GM18870 (cell line): Measurements from ENCODE around the gene KIAA1755.
"Not testable (repeated sequence)": the region's sequence is repeated elsewhere in the genome, so short reads cannot be mapped to it uniquely, and the experiment has no call there.

ENCODE experiments used
- ATAC-seq: cut with Tn5 transposase; IDR thresholded peaks from one replicate; pipeline ENCODE4 v1.9.1; 2021; ENCODE audit warnings: moderate library complexity; ENCODE audit not compliant: unreplicated experiment

KIAA1755 gene

DNA sequence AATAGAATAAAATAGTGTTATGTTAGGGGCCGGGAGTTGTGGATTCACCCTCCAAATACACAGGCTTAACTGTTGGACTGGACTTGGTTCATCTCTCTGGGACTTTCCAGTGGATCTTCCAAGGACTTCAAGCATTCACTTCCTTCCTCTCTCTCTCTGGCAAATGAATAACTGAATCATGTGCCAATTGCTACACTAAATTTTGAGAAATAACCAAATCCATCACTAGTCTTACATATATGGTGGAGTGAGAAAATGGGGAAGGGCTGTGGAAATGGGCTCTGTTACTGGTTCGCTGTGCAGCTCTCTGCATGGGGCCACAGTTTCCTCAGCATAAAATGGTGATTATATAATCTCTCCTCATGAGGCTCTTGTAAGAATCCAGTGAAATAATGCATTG, 6.8 kb upstream of the KIAA1755 start:
- no peak for ATAC-seq

DNA sequence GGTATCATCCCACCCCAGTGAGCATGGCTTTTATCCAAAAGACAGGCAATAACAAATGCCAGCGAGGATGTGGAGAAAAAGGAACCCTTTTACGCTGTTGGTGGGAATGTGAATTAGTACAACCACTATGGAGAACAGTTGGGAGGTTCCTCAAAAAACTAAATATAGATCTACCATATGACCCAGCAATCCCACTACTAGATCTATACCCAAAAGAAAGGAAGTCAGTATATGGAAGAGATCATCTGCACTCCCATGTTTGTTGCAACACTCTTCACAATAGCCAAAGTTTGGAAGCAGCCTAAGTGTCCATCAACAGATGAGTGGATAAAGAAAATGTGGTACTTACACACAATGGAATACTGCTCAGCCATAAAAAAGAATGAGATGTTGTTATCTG, 5.9 kb upstream of the KIAA1755 start:
- no peak for ATAC-seq

DNA sequence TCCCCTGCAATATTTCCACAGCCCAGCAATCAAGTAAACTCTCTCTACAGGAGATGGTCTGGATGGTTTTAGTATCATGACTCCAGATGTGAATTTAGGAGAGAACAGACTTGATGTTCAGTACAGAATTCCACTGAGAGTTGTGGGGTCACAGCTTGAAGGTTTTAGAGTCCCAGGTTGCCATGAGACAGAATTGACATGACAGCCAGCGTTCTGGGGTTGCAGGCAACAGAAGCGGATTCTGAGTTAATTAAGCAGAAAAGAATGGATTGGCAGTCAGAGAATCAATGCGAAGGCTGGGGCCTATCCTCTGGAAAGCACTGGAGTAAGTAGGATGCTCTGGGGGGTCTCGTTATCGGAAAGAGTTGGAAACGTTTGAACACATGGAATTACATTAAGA, 2.4 kb upstream of the KIAA1755 start:
- no peak for ATAC-seq

DNA sequence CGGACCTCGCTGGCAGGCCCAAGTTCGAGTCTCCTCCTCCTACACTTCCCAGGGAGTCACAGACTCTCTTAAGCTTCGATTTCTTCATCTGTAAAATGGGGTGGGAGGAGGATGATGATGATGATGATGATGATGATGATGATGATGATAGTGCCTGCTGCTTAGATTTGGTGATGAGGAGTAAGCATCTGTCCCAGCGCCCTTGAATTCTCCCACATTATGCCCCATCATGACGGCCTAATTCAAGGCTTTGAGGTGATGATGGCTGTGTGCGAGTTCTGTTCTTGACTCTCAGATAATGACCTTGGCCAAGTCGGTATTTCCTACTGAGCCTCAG, 487 bp upstream of the KIAA1755 start:
- no peak for ATAC-seq

DNA sequence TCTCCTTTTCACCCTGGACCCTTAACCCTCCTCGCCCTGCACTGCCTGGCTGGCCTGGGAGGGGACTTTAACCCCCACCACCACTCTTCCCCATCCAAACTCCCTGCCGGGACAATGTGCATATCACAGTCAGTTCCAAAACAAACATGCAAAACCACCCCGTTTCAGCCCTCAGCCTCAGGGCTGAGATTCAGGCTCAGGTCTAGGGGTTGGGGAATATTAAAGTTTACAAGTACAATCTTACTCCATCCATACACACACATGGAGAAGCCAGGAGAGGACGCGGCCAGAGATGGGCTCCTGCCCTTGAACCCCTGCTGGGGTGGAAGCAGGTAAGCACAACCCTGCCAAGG, 534 bp downstream of the KIAA1755 start:
- ATAC-seq: no peak

DNA sequence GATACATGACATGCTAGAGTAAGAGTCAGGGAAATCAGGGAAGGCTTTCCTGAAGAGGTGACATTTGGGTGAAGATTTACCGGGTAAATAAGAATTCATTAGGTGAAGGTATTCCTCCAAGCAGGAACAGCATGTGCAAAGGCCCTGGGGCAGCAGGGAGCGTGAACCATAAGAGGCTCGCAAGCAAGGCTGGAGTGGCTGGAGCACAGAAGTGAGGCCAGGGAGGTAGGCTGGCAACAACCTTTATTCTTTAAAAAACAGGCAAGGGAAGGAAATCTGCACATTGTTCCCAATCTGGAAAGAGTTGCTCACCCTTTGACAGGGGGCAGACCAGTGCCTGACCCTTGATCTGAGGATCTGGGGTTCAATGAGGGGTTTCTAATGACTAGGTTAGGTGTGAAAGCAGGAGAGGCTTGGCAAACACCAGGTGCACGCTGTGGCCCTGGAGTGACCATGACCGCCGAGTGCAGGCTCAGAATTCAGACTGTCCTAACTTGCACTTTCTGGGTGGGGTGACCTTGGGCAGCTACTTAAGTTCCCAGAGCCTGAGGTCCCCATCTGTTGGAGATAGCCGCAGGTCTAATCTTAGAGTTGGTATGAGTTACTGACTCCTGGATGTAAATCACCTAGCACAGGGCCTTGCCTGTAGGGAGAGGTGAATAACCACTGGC, 1.9 kb downstream of the KIAA1755 start:
- ATAC-seq: no peak

DNA sequence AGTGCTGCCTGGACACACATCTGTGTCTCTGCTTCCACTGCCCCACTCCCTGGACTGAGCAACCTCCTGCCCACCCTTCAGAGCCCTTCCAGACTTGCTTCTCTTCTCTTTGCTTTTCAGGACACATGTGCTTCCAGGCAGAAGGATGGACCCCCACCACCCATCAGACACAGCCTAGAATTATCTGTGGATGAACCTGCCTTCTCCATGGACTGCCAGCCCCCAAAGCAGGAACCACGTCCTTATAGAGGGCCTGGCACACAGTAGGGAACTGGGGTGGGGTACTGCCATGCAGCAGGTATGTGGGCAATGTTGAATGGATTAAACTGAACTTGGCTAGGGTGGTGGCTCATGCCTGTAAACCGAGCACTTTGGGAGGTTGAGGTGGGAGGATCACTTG, 3.6 kb downstream of the KIAA1755 start:
- no peak for ATAC-seq

DNA sequence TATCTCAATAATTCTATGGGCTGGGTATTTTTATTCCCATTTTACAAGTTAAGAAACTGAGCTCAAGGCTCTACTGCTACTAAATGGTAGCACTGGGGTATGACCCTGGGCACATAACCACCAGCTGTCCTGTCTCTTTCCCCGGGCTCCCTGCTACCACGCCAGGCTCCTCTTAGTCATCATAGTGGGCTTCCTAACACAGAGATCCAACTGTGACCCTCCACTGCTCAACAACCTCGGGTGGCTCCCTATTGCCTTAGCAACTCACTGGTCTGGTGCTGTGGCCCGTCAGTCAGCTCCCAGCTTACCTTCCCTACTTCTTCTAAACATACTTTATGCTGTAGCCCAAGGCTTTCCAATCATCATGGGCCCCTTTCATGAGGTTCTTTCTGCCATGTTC, 4.5 kb downstream of the KIAA1755 start:
- ATAC-seq: no peak

DNA sequence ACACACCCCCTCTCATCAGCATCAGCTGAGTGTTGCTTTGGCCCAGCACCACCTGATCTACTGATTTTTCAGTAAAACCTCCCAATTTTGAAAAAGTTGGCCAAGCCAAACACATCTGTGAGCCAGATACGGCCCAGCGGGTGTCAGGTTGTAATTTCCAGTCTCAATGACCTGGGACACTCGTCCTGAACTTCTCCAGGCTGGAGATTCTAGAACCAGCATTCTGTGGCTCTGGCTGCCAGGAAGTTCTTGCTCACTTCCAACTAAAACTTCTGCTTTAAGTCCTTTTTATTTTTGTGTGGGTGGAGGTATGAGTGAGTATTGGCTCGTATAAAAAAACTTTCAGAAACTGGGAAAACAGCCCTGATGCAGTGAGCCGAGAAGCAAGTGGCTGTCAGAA, 5.1 kb downstream of the KIAA1755 start:
- ATAC-seq: no peak

DNA sequence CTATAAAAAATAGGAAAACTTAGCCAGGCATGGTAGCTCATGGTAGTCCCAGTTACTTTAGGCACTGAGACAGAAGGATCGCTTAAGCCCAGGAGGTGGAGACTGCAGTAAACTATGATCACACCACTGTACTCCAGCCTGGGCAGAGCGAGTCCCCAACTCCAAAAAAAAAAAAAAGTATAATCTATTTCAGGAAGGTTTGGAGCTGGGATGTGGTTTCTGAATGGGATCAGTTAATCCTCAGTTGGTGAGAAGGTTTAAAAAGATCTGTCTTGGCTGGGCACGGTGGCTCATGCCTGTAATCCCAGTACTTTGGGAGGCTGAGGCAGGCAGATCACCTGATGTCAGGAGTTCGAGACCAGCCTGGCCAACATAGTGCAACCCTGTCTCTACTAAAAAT, 5.9 kb downstream of the KIAA1755 start:
- ATAC-seq: not testable (repeated sequence)

DNA sequence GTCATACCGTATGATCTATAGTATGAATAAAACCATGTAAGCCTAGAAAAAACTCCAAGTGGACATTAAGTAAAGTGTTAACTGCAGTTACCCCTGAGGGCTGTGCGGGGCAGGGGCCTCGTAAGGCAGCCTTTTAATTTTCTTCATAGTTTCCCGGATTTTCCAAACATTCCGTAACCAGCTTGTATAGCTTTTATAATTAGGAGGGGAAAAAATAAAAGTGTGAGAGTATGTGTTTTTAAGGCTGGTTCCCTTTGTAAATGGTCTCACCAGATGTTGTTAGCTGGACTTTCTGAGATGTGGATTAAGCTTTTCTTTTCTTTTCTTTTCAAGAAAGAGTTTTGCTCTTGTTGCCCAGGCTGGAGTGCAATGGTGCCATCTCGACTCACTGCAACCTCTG, 7.0 kb downstream of the KIAA1755 start:
- ATAC-seq: no peak

DNA sequence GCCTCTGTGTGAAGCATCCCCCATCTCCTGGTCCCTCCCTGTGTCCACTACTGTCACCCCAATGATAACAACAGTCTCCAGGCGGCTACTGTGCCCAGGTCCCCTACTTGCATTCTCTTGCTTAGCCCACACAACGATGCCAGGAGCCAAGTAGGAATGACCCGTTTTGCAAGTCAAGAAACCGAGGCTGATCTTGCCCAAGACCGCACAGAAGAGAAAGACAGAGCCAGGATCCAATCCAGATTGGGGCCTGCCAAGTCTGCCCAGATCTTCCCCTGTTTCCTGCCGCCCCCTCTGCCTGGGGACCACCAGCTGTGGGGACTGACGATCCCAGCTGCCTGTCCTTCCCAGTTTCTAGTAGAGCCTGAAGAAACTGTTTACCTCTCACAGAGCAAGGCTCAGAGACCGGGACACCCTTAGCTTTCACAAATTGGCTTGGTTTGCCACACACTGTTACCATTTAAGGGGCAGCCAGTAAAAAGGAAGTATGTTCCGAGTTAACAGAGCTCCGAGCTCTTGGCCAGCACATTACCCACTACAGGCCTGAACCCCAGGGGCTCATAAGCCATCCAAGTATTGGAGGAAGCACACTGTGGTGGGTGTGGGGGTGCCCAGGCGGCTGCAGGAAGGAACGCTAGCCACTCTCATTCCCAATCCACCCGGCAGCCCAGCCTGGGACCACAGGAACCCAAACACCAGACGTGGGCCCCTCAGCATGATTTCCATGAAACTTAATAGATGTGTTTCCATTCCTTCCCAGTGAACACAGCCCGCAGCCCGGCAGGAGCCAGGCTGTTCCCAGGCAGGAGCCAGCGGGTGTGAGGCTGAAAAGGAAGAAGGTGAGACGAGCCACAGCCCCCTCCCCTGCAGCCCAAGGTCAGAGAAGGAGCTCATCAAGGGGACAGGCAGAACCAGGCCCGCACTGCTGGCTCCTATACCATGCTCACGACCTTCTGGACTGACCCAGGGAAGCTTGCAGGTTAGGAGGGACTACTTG, 7.9 kb downstream of the KIAA1755 start:
- ATAC-seq: no peak

DNA sequence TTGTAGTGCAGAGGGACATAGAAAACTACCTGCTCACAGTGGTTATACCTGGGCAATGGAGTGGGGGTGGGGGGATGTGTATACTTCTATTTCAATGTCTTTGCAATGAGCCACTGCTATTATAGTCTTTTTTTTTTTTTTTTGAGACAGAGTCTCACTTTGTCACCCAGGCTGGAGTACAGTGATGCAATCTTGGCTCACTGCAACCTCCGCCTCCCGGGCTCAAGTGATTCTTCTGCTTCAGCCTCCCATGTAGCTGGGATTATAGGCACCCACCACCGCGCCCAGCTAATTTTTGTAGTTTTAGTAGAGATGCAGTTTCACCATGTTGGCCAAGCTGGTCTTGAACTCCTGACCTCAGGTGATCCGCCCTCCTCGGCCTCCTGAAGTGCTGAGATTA, 9.1 kb downstream of the KIAA1755 start:
- ATAC-seq: not testable (repeated sequence)

DNA sequence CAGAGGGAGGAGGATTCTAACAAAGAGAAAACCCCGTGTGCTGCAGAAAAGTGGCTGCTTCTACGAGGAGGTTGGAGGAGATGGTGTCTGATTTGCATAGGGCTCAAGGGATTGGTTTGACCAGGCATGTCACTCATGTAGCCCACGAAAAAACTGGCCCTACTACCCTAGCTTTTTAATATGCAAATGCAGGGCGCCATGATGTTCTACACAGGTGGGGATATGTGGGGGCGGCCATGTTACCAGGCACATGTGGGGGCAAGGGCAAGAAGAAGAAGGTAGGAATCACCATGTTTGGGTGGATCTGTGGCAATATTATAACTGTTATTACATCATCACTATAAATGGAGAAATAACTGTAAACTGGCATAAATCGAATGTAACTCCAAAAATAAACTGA, 9.9 kb downstream of the KIAA1755 start:
- no peak for ATAC-seq

DNA sequence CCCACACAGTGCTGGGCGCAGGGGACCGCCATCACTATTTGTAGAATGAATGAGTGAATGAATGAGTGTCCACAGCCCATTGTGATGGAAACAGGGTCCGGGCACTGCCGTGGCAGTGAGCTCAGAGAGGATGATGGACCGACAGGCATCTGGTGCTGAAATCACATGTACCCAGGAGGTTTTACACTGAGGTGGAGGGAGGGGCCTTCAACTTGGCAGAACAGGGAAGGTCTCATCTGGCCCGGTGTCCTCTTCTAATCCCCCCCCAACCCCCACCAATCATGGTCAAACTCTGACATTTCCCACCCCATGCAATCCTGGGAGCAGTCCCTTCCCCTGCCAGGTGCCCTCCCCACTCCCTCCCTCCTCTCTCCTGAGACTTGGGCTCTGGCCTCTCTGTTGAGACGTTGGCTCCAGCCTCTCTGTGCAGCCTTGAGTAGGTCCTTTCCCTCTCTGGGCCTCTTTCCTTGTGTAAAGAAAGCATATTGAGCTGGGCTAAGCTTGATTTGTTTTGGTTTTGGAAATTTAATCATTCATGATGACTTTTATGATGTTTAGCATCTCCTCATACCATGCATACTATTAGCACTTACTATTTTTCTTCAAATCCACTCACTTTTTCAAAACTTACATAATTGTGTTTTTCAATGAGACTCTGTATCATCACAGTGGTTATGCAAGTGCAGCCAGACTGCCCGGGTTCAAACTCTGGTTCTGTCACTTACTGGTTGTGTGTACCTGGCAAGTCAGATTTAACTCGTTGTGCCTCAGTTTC, 10.8 kb downstream of the KIAA1755 start:
- ATAC-seq: no peak

DNA sequence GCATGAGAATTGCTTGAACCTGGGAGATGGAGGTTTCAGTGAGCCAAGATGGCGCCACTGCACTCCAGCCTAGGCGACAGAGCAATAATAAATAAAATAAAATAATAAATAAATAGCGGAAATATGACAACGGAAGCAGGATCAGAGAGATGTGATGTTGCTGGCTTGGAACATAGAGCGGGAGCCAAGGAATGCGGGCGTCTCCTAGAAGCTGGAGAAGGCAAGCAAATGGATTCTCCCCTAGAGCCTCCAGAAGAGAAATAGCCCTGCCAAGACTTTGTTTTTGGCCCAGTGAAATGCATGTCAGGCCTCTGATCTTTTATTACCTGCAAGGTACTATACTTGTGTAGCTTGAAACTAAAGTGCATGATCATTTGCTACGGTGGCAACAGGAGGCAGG, 12.4 kb downstream of the KIAA1755 start:
- no peak for ATAC-seq

DNA sequence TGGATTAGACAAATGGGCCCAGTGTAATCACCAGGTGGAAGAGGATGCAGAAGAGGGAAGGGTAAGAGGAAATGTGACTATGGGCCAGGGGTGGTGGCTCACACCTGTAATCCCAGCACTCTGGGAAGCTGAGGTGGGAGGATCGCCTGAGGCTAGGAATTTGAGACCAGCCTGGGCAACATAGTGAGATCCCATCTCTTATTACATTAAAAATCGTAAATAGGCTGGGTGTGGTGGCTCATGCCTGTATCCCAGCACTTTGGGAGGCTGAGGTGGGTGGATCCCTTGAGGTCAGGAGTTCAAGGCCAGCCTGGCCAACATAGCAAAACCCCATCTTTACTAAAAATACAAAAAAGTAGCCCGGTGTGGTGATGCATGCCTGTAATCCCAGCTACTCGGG, 12.8 kb downstream of the KIAA1755 start:
- not testable (repeated sequence) for ATAC-seq

DNA sequence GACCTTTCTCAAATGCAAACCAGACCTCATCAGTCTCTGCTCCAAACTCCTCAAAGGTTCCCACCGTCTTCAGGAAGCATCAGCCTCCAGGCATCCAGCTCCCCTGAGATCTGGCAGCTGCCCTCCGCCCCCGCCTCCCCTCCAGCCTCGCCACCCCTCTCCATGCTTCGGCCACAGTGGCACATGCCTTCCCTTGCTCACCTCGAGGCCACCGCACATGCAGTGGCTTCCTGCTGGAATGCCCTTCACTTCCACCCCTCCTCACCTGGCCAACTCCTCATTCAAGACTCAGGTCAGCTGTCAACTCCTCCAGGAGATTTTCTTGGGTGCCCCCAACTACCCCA, 13.4 kb downstream of the KIAA1755 start:
- no peak for ATAC-seq

DNA sequence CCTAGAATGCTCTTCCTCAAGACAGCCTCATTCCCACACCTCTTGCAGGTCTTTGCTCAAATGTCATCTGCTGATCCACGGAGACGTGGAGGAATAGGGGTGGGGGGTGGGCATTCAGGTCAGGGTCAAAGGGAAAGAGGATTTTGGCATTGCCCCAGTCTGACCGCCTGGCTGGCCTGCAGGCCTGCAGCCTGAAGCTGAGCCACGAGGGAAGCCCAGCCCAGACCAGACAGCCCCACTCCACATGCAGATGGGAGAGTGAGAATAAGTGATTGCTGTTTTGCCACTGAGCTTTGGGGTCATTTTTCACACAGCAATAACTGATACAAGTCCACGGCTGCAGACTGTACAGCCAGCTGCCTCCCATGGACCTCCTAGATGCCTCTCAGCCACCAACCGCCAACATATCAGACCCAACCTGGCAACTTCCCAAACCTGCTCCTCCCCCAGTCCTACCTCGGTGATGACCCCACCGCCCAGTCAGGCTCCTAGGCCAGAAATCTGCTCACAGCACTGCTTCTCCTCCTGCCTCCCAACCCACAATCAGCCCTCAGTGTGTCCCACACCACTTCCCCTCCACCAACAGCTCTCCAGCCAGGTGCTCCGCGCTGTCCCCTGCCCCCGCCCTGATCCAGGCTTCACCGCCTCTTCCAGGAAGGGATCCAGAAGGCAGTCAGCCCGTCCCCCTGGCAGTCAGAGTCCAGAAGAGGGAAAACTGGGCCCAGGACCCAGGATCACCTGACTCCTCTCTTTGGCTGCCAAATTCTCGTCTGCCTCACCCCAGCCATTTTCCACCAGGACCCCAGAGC, 14.0 kb downstream of the KIAA1755 start:
- ATAC-seq: no peak

DNA sequence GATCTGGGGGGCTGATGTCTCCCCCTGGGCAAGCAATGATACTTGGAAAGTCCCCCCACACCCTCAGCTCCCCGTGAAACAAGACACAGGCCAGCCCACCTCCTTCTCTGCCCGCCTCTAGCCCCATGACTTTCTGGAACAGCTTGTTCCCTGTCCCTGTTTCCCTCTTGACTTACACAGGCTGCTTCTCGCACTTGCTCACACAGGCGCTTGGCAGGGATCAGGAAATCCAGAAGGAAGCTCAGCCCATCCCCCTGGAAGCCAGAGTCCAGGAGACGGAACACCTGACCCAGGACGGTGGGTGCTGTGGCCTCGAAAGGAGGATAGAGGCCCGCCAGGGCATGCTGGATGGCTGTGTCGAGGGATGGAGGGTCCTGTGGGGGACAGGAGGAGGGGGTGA, 14.8 kb downstream of the KIAA1755 start:
- no peak for ATAC-seq

DNA sequence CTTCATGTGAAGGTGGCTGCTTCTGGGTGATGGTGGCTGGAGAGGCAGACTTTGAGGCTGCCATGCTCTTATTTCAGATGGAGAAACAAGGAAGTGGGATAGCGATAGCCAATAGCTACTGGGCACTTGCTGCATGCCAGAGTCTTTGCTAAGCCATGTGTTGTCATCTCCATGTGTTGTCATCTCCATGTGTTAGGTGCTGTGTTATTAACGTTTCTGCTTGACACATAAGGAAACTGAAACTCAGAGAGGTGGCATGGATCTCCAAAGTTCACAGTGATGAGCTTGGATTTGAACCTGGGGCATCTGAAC, 16.9 kb downstream of the KIAA1755 start:
- no peak for ATAC-seq
